ENCODE results near the gene OR9Q1. TPM values are rescaled to one million over a fixed set of nuclear protein-coding genes. Genes with fewer than 3 reads are reported as not detected.

Gene OR9Q1
- polyA plus RNA-seq, 1 donor (not counting 4 experiments of a cell fraction or from before 2014, with no cell fraction given) = not detected

- FAIRE-seq (no peak), DNase-seq (ENCODE audit: low read depth, low spot score) (no peak)
- no peak overlapping the region for H3K4me3 ChIP-seq (ENCODE audit: control insufficient read depth in 2 of 3, extremely low read depth in 1 of 3, insufficient read depth in 2 of 3, low read depth in 1 of 3, low read length in 3 of 3)
- no peaks in the 10 kb centered on the region for H4K20me1 ChIP-seq (ENCODE audit: control insufficient read depth, extremely low read depth, insufficient read depth, low read length)
- H3K9me3 ChIP-seq (ENCODE audit: control insufficient read depth, low read depth, low read length) = no peaks in the 10 kb centered on the region
- no peak overlapping the region for H2AFZ ChIP-seq (ENCODE audit: control insufficient read depth, low read length)
- H3K4me1 ChIP-seq (ENCODE audit: control insufficient read depth, extremely low read depth, insufficient read depth, low read length) = peaks cover 7% of the 10 kb centered on the region
- no peaks in the 10 kb centered on the region for H3K79me2 ChIP-seq (ENCODE audit: control insufficient read depth, insufficient read depth, low read length)
- no peaks in the 10 kb centered on the region for H3K36me3 ChIP-seq (ENCODE audit: control insufficient read depth in 2 of 2, extremely low read depth in 1 of 2, insufficient read depth in 2 of 2, low read length in 2 of 2)
- TF ChIP-seq EZH2 (IDR thresholded peaks at IDR 0.05; ENCODE audit: low read length) (no peak), CTCF (optimal IDR thresholded peaks at IDR 0.05 in 1 of 3, IDR thresholded peaks at IDR 0.05 in 1 of 3, conservative IDR thresholded peaks at IDR 0.05 in 1 of 3; ENCODE audit: extremely low read depth in 1 of 3, insufficient read depth in 2 of 3, low read length in 3 of 3) (no peak)
- H3K27ac ChIP-seq (ENCODE audit: control insufficient read depth, insufficient read depth, low read length) = no peak overlapping the region
- dilution Hi-C loops (cut with MboI; ENCODE audit: extremely low pct_ligation_motif_present, low sequenced_read_pairs) = no loop called here
- no peaks in the 10 kb centered on the region for H3K9me1 ChIP-seq (ENCODE audit: control insufficient read depth, extremely low read depth, insufficient read depth, low read length)
- H3K9ac ChIP-seq (ENCODE audit: control insufficient read depth, extremely low read depth, insufficient read depth, low read length) = no peak overlapping the region
- H3K4me2 ChIP-seq (ENCODE audit: control insufficient read depth, extremely low read depth, insufficient read depth, low read depth, low read length) = no peak overlapping the region
- no peaks in the 10 kb centered on the region for H3K27me3 ChIP-seq (ENCODE audit: control insufficient read depth, extremely low read depth, insufficient read depth, low read length)
Observed at GRCh38 chr11:58046231-58046630, 22.6 kb downstream of the OR9Q1 start.

GRCh38 chr11:58047818-58048217 is 24.1 kb downstream of the OR9Q1 start:
- Histone ChIP-seq H3K4me1 (ENCODE audit: control insufficient read depth, extremely low read depth, insufficient read depth, low read length) (peaks cover 7% of the 10 kb centered on the region), H3K27me3 (ENCODE audit: control insufficient read depth, extremely low read depth, insufficient read depth, low read length) (no peaks in the 10 kb centered on the region), H3K9me1 (ENCODE audit: control insufficient read depth, extremely low read depth, insufficient read depth, low read length) (no peaks in the 10 kb centered on the region), H3K36me3 (ENCODE audit: control insufficient read depth in 2 of 2, extremely low read depth in 1 of 2, insufficient read depth in 2 of 2, low read length in 2 of 2) (no peaks in the 10 kb centered on the region), H3K9me3 (ENCODE audit: control insufficient read depth, low read depth, low read length) (no peaks in the 10 kb centered on the region), H3K4me2 (ENCODE audit: control insufficient read depth, extremely low read depth, insufficient read depth, low read depth, low read length) (no peak overlapping the region), H2AFZ (ENCODE audit: control insufficient read depth, low read length) (no peak overlapping the region), H3K4me3 (ENCODE audit: control insufficient read depth in 2 of 3, extremely low read depth in 1 of 3, insufficient read depth in 2 of 3, low read depth in 1 of 3, low read length in 3 of 3) (no peak overlapping the region), H4K20me1 (ENCODE audit: control insufficient read depth, extremely low read depth, insufficient read depth, low read length) (no peaks in the 10 kb centered on the region), H3K27ac (ENCODE audit: control insufficient read depth, insufficient read depth, low read length) (no peak overlapping the region), H3K79me2 (ENCODE audit: control insufficient read depth, insufficient read depth, low read length) (no peaks in the 10 kb centered on the region), H3K9ac (ENCODE audit: control insufficient read depth, extremely low read depth, insufficient read depth, low read length) (no peak overlapping the region)
- dilution Hi-C loops (cut with MboI; ENCODE audit: extremely low pct_ligation_motif_present, low sequenced_read_pairs) = no loop called here
- DNase-seq (ENCODE audit: low read depth, low spot score) (no peak), FAIRE-seq (no peak)
- TF ChIP-seq EZH2 (IDR thresholded peaks at IDR 0.05; ENCODE audit: low read length) (no peak), CTCF (optimal IDR thresholded peaks at IDR 0.05 in 1 of 3, IDR thresholded peaks at IDR 0.05 in 1 of 3, conservative IDR thresholded peaks at IDR 0.05 in 1 of 3; ENCODE audit: extremely low read depth in 1 of 3, insufficient read depth in 2 of 3, low read length in 3 of 3) (no peak)

Measured in keratinocyte (primary cell).